Measurements from ENCODE around the gene SPC25.

SPC25 gene

DNA sequence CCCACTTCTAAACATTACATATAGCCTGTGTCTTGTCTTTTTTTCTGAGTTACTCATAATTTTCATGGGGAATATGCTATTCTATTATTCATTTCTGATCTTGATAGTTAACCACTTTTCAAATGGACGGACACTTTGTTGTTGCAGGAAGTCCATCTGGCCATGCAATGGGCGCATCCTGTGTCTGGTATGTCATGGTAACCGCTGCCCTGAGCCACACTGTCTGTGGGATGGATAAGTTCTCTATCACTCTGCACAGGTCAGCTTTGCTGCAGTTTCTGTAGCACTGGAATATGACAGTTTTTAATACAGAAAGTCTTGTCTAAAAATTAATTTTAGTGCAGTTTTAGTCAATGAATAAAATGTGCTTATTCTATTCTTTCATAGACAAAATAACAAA is 14.1 kb upstream of the SPC25 start:
- TF ChIP-seq, protein P1, sequence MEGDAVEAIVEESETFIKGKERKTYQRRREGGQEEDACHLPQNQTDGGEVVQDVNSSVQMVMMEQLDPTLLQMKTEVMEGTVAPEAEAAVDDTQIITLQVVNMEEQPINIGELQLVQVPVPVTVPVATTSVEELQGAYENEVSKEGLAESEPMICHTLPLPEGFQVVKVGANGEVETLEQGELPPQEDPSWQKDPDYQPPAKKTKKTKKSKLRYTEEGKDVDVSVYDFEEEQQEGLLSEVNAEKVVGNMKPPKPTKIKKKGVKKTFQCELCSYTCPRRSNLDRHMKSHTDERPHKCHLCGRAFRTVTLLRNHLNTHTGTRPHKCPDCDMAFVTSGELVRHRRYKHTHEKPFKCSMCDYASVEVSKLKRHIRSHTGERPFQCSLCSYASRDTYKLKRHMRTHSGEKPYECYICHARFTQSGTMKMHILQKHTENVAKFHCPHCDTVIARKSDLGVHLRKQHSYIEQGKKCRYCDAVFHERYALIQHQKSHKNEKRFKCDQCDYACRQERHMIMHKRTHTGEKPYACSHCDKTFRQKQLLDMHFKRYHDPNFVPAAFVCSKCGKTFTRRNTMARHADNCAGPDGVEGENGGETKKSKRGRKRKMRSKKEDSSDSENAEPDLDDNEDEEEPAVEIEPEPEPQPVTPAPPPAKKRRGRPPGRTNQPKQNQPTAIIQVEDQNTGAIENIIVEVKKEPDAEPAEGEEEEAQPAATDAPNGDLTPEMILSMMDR (IDR thresholded peaks at IDR 0.05; ENCODE audit: low read depth, low read length), result no peak
- H3K4me3 ChIP-seq (ENCODE audit: low read depth, low read length), result no peak overlapping the region
- no peak for DNase-seq (ENCODE audit: low read depth, low spot score)
- in situ Hi-C loops (cut with HindIII; ENCODE audit: low sequenced_read_pairs), result no loop called here

DNA sequence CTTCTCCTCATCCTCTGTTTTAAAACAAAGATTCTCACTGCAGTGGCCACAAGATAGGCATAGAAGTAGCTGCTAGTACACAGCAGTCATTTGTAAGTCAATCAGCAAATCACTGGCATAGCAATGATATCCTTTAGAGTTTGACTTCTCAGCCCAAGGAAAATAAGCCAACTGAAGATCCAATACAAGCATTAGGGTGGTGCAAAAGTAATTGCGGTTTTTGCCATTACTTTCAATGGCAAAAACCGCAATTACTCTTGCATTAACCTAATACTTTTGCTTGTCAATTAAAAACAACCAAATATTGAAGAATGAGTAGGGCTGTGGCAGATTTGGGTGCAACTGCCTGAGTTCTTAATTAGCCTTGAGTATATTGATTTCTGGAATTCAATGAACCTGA is 13.7 kb upstream of the SPC25 start:
- TF ChIP-seq, protein P1 (IDR thresholded peaks at IDR 0.05; ENCODE audit: low read depth, low read length), result no peak
- no peak overlapping the region for H3K4me3 ChIP-seq (ENCODE audit: low read depth, low read length)
- in situ Hi-C loops (cut with HindIII; ENCODE audit: low sequenced_read_pairs), result no loop called here
- no peak for DNase-seq (ENCODE audit: low read depth, low spot score)

DNA sequence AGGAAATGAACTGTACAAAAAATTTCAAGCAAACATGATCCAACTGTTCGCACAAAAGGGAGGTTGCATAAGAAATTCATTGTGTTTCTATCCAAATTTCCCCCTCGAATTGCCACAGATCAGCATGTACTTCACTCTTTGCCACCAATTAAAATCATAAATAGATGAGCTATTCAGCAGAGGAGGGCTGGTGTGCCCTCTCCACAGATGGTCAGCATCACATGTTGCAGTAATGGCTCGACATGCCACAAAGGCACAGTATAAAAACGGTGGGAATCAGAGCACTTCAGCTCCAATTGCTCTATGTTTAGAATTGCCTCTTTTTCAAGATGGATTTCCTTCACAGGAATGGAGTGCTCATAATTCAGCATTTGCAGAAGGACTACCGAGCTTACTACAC is 10.8 kb upstream of the SPC25 start, which contains the start of gene G6PC2:
TSS of gene G6PC2 (plus strand) at position 289 of the 400 bp plus-strand sequence. CDS start at position 330, 41 bp downstream.
- in situ Hi-C loops (cut with HindIII; ENCODE audit: low sequenced_read_pairs), result no loop called here
- TF ChIP-seq, protein P1 (IDR thresholded peaks at IDR 0.05; ENCODE audit: low read depth, low read length), result no peak
- H3K4me3 ChIP-seq (ENCODE audit: low read depth, low read length), result no peak within 1 kb of the TSS
- no peak for DNase-seq (ENCODE audit: low read depth, low spot score)

DNA sequence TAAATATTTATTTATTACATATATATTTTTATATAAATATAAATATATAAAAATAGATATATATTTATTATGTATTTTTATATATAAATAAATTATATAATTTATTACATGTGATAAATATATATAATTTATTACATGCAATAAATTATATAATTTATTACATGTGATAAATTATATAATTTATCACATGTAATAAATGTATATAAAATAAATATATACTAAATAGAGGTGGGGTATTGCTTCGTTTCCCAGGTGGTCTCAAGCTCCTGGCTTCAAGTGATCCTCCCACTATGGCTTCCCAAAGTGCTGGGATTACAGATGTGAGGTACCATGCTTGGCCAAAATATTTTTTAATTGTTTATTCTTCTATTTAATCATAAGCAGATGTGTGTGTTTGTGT is 7.2 kb upstream of the SPC25 start:
- no peak for DNase-seq (ENCODE audit: low read depth, low spot score)
- no peak overlapping the region for H3K4me3 ChIP-seq (ENCODE audit: low read depth, low read length)
- TF ChIP-seq, protein P1 (IDR thresholded peaks at IDR 0.05; ENCODE audit: low read depth, low read length), result no peak
- in situ Hi-C loops (cut with HindIII; ENCODE audit: low sequenced_read_pairs), result no loop called here

- DNase-seq (ENCODE audit: low read depth, low spot score), result no peak
- H3K4me3 ChIP-seq (ENCODE audit: low read depth, low read length), result no peak overlapping the region
- TF ChIP-seq, protein P1 (IDR thresholded peaks at IDR 0.05; ENCODE audit: low read depth, low read length), result no peak
- in situ Hi-C loops (cut with HindIII; ENCODE audit: low sequenced_read_pairs), result no loop called here
Measured at GRCh38 chr2:168896783-168897182, 6.6 kb upstream of the SPC25 start.

DNA sequence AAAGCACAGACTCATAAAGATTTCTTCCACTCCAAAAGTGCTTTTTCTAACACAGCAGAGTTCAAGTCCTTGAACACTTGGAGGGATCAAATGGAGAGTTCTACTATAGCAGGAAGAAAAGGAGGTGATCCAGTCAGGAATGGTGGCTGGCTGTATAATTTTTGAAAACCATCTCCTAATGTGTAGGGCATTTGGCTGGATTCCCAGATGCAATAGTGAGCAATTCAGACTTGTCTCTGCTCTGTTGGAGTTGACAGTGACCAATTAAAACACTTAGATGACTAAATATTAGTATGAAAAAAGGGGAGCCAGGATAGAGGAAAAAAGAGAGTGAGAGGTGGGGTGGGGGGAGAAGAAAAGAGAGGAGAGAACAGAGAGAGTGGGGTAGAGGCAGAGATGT is 5.5 kb upstream of the SPC25 start:
- TF ChIP-seq, protein P1 (IDR thresholded peaks at IDR 0.05; ENCODE audit: low read depth, low read length), result no peak
- DNase-seq (ENCODE audit: low read depth, low spot score), result no peak
- H3K4me3 ChIP-seq (ENCODE audit: low read depth, low read length), result no peak overlapping the region
- in situ Hi-C loops (cut with HindIII; ENCODE audit: low sequenced_read_pairs), result no loop called here

DNA sequence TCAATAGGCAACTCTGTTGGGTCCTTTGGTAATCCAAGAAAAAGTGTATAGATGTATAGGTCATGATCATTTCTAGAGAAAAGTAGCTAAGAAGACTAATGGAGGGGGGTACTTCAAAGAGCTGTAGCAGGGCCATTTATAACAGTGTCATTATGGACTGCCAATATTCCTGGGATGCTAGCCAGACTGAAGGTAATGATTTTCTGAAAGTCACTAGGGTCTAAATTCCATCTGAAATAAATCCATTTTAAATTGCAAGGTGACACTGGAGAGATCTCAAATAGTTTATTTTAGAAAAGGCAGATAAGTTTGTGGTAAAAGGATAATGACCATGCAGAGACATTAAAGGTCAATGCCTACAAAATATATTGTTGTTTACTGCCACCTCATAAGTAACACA is 4.5 kb upstream of the SPC25 start:
- DNase-seq (ENCODE audit: low read depth, low spot score), result no peak
- in situ Hi-C loops (cut with HindIII; ENCODE audit: low sequenced_read_pairs), result no loop called here
- no peak overlapping the region for H3K4me3 ChIP-seq (ENCODE audit: low read depth, low read length)
- TF ChIP-seq, protein P1 (IDR thresholded peaks at IDR 0.05; ENCODE audit: low read depth, low read length), result no peak

Data from astrocyte of the spinal cord (primary cell).